ENCODE results near the gene NAPEPLD.

GRCh38 chr7:103073989-103074518 is 74.8 kb downstream of the NAPEPLD start:
- TF ChIP-seq CTCF (IDR thresholded peaks at IDR 0.05) (no peak), POLR2A (IDR thresholded peaks at IDR 0.05) (no peak)
